Kidney (tissue), 14 donors: ENCODE results near the gene ST3GAL6. TPM values are rescaled to one million over a fixed set of nuclear protein-coding genes. Genes with fewer than 3 reads are reported as not detected.
A peak's percentile ranks its signal among the peaks of the same experiment; 100 is the strongest.
"Not testable (repeated sequence)": the region's sequence is repeated elsewhere in the genome, so short reads cannot be mapped to it uniquely, and the experiment has no call there.

ENCODE experiments used
- DNase-seq, 5 donors: peaks; one replicate each; pipeline ENCODE4 v3.0.0-alpha.2; 2013 to 2020
- FAIRE-seq: peaks from 2 replicates; lab custom pipeline; 2012; peaks lifted over from hg19 to GRCh38; lab: Jason Lieb, UNC
- H3K27ac ChIP-seq, 2 donors: one replicate each; pipeline ENCODE4 v1.7.0; 2013; ENCODE audit warnings: low read depth in 2 of 2, low read length in 2 of 2, inconsistent platforms in 1 of 2
- H3K27me3 ChIP-seq: one replicate; pipeline ENCODE4 v1.7.1; 2013; ENCODE audit warnings: low read length, inconsistent platforms; ENCODE audit not compliant: control insufficient read depth, insufficient read depth
- H3K36me3 ChIP-seq, 3 donors: one replicate each; pipeline versions ENCODE4 v1.7.0 to v1.7.1; 2013; ENCODE audit warnings: low read length in 3 of 3, control low read depth in 1 of 3, inconsistent platforms in 1 of 3; ENCODE audit not compliant: insufficient read depth in 3 of 3, control insufficient read depth in 2 of 3
- H3K4me1 ChIP-seq, 3 donors: one replicate each; pipeline versions ENCODE4 v1.7.0 to v1.7.1; 2013; ENCODE audit warnings: low read length in 3 of 3, inconsistent platforms in 1 of 3, low read depth in 1 of 3; ENCODE audit not compliant: control insufficient read depth in 2 of 3, insufficient read depth in 2 of 3
- H3K4me3 ChIP-seq, 3 donors: one replicate each; pipeline versions ENCODE4 v1.7.0 to v1.8.1; 2013; ENCODE audit warnings: low read length in 3 of 3, control low read depth in 1 of 3, inconsistent platforms in 1 of 3
- H3K9ac ChIP-seq, 3 donors: one replicate each; pipeline versions ENCODE4 v1.7.0 to v1.7.1; 2013; ENCODE audit warnings: low read length in 3 of 3, control low read depth in 1 of 3, inconsistent platforms in 1 of 3
- H3K9me3 ChIP-seq, 3 donors: one replicate each; pipeline versions ENCODE4 v1.7.0 to v1.7.1; 2013; ENCODE audit warnings: low read length in 3 of 3, control low read depth in 1 of 3, inconsistent platforms in 1 of 3; ENCODE audit not compliant: control insufficient read depth in 2 of 3, insufficient read depth in 1 of 3
- CTCF ChIP-seq: IDR thresholded peaks from 3 replicates; pipeline ENCODE4 v1.5.1; 2012; ENCODE audit warnings: mild to moderate bottlenecking, moderate library complexity, borderline replicate concordance; ENCODE audit not compliant: insufficient read depth; ENCODE audit errors: extremely low read depth
- intact Hi-C: fragments of 100-400 bp; cut with DNase I; formaldehyde crosslinking; loops from one replicate; pipeline ENCODE4 v1.11.1; 2022
- polyA plus RNA-seq: library from polyadenylated mRNA; stranded (reverse); fragments of 350-450 nt; fragmentation: Illumina TruSeq; extraction: RNeasy Lipid Tissue Mini Kit (QIAGEN cat#74804); gene quantifications from one replicate; pipeline ENCODE4 v1.2.3, GENCODE V29; 2014; ENCODE audit warnings: low read depth, low replicate concordance; ENCODE audit not compliant: insufficient read depth
- total RNA-seq: library from RNA; stranded (reverse); fragmentation: NEBNext Ultra II Directional; extraction: Animal tissue kit (Norgen Biotek cat#: 25700); gene quantifications from one replicate; pipeline ENCODE4 v1.2.1, GENCODE V29; 2021
- donor health status: control.
- donor health status: control.
- donor health status: control.
- donor health status: control.
- donor health status: control.
- donor health status: DM: yes; HTN: yes; CAD: no.
- donor health status: Normal renal cell carcinoma (clear cell type).

The ST3GAL6 gene
- total and polyA plus RNA-seq, 2 donors from 2014 or later, result 10.7 to 20.8 TPM

GRCh38 chr3:98827221-98827920, 64.2 kb downstream of the ST3GAL6 start:
- DNase-seq, result peak in 1 of 5 donors; percentile 21
- no peaks in the 10 kb centered on the region for H3K36me3 ChIP-seq
- peaks cover 0 to 2% (median 0%) of the 10 kb centered on the region in 3 donors for H3K9me3 ChIP-seq
- FAIRE-seq, result no peak
- no peak for TF ChIP-seq CTCF
- no peak overlapping the region for H3K27ac ChIP-seq
- intact Hi-C loops, result no loop called here
- H3K4me1 ChIP-seq, result no peaks in the 10 kb centered on the region
- H3K9ac ChIP-seq, result no peak overlapping the region
- H3K4me3 ChIP-seq, result no peak overlapping the region
- H3K27me3 ChIP-seq, result no peaks in the 10 kb centered on the region

GRCh38 chr3:98829246-98829832, 66.2 kb downstream of the ST3GAL6 start:
- H3K4me3 ChIP-seq, result no peak overlapping the region
- no peak for TF ChIP-seq CTCF
- H3K4me1 ChIP-seq, result no peaks in the 10 kb centered on the region
- no peak overlapping the region for H3K27ac ChIP-seq
- H3K9ac ChIP-seq, result no peak overlapping the region
- peaks cover 0 to 5% (median 0%) of the 10 kb centered on the region in 3 donors for H3K9me3 ChIP-seq
- H3K36me3 ChIP-seq, result no peaks in the 10 kb centered on the region
- DNase-seq, result no peak
- intact Hi-C loops, result no loop called here
- no peak for FAIRE-seq
- H3K27me3 ChIP-seq, result no peaks in the 10 kb centered on the region

GRCh38 chr3:98831060-98831459, 67.9 kb downstream of the ST3GAL6 start:
- H3K9me3 ChIP-seq, H3K27ac ChIP-seq, H3K27me3 ChIP-seq, H3K9ac ChIP-seq, H3K4me3 ChIP-seq, H3K4me1 ChIP-seq, intact Hi-C loops, H3K36me3 ChIP-seq, DNase-seq, FAIRE-seq: not testable (repeated sequence)

- no peak for TF ChIP-seq CTCF
- no peaks in the 10 kb centered on the region for H3K9me3 ChIP-seq
- H3K27me3 ChIP-seq, result no peaks in the 10 kb centered on the region
- H3K36me3 ChIP-seq, result no peaks in the 10 kb centered on the region
- intact Hi-C loops, result no loop called here
- FAIRE-seq (no peak), DNase-seq (no peak)
- H3K4me1 ChIP-seq, result no peaks in the 10 kb centered on the region
- no peak overlapping the region for H3K27ac ChIP-seq
- H3K9ac ChIP-seq, result no peak overlapping the region
- H3K4me3 ChIP-seq, result no peak overlapping the region
These were observed 76.7 kb downstream of the ST3GAL6 start for GRCh38 chr3:98839846-98840245.
